Transverse colon (tissue), 3 donors: ENCODE data around the gene DPP4.
A peak's percentile ranks its signal among the peaks of the same experiment; 100 is the strongest.

Source experiments
- POLR2A ChIP-seq: fragments of 450-650 bp; IDR thresholded peaks from one replicate; pipeline ENCODE4 v1.6.1; 2016; ENCODE audit warnings: antibody characterized with exemption, mild to moderate bottlenecking, moderate library complexity
- TF ChIP-seq, protein P1 (sequence below), 5 experiments: fragments of 200-600 bp in 3 of 5; fragments of 450-650 bp in 2 of 5; sonication (generic) in 3 of 5; IDR thresholded peaks; 1 replicate in 2 of 5; 2 replicates in 3 of 5; pipeline ENCODE4 v1.5.1; 2016 to 2017; ENCODE audit warnings: antibody characterized with exemption in 5 of 5, inconsistent platforms in 3 of 5, mild to moderate bottlenecking in 2 of 5, moderate library complexity in 1 of 5

DNA sequence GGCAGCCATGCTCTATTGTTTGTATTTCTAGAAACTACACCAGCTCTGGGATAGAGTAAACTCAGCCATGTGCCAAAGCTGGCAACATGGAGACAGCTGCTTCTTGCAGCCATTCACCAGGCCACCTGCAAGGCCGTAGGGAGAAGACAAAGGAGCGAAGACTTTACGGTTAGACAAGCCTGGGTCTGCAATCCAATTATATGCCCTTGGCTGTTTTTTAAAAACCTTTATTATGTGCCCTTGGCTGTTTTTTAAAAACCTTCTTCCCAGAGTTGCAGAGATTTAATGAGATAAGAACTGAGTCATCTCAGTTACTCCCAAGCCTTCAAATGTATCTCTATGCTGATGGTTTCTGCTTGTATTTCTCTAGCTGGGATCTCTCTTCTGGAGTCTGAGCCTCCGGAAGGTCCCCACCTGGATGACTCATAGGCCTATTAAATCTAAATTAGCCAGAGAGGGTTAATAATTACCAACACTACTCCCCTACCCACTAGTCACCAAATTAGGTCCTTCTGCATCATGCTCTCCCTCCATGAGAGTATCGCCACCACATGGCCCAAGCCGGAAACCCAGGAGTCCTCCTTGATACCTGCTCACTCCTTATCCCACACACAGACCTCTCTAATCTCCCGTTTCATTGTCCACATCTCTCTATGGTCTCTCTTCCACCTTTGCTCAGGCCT is 17.5 kb upstream of the DPP4 start:
- no peak for TF ChIP-seq POLR2A
- TF ChIP-seq, protein P1, sequence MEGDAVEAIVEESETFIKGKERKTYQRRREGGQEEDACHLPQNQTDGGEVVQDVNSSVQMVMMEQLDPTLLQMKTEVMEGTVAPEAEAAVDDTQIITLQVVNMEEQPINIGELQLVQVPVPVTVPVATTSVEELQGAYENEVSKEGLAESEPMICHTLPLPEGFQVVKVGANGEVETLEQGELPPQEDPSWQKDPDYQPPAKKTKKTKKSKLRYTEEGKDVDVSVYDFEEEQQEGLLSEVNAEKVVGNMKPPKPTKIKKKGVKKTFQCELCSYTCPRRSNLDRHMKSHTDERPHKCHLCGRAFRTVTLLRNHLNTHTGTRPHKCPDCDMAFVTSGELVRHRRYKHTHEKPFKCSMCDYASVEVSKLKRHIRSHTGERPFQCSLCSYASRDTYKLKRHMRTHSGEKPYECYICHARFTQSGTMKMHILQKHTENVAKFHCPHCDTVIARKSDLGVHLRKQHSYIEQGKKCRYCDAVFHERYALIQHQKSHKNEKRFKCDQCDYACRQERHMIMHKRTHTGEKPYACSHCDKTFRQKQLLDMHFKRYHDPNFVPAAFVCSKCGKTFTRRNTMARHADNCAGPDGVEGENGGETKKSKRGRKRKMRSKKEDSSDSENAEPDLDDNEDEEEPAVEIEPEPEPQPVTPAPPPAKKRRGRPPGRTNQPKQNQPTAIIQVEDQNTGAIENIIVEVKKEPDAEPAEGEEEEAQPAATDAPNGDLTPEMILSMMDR (IDR thresholded peaks at IDR 0.05) = peak in 3 of 5 experiments; percentile 18 to 47 (median 25)
